GM21786 (cell line): ENCODE results near the gene DPY19L1.
"Not testable (repeated sequence)": the region's sequence is repeated elsewhere in the genome, so short reads cannot be mapped to it uniquely, and the experiment has no call there.

ENCODE experiments used
- ATAC-seq: cut with Tn5 transposase; IDR thresholded peaks from one replicate; pipeline ENCODE4 v1.9.1; 2021; ENCODE audit not compliant: unreplicated experiment

Gene DPY19L1

GRCh38 chr7:35035511-35035961, 1.7 kb downstream of the DPY19L1 start:
- peak; percentile 21 for ATAC-seq

DNA sequence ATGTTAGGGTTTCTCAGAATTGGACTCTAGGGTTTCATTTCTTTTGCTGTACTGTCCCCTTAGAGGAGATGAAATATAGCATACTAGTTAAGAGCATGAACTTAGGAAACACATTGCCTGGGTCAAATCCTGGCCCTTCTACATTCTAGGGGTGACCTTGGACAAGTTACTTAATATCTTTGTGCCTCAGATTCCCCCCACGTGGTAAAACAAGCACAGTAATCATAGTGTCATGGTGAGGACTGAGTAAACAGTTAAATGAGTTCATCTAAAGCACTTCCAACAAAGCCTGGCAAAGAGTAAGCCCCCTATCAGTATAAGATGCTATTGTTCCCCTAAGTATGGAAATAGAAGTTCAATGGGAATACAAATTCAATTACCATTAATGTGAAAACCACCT, 5.1 kb downstream of the DPY19L1 start:
- no peak for ATAC-seq

DNA sequence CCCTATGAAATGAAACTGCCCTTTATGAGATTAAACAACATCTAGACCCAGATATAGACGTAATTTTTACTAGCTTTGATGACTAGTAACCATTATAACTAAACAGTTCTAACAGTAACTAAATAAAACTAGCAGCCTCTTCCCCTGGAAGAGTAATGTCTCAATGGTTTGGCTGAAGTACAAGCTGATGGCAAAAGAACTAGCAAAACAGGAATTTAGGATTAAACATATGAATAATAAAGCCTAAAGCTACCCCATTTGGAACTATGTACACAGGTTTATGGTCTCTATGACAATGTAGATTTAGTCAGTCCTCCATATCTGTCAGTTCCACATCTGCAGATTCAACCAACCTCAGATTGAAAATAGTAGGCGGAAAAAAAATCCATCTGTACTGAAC, 6.4 kb downstream of the DPY19L1 start:
- ATAC-seq: no peak

DNA sequence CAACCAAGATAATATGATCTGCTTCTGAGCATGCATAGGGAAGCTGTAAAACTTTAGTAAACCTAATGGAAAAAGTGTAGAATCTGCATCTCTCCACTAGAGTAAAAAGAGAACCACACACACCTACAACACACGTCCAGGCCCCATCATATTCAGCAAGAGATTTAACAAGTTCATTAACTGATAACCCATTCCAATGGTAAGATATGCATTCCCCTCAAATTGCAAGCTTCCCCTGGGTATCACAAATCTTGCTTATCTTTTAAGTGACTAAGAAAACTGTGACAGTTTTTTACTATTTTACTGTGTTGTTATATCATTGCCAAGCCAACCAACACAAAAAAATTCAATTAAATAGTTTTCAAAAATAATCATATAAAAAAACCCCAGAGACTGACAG, 8.0 kb downstream of the DPY19L1 start:
- no peak for ATAC-seq

DNA sequence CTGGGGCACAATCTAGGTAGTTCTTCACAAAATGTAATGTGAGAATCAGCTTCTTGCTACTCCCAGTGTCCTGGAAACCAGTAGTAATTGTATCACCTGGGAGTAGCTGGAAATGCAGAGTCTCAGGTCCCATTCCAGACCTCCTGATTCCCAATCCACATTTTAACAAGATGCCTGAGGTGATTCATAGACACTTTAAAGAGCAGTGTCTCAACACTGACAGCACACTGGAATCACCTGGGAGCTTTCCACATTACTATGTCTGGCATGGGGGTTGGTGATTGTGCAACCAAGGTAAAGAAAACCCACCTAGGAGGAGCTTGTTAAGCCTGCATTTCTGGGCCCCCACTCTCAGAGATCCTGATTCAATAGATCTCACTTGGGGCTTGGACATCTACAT, 11.1 kb downstream of the DPY19L1 start:
- no peak for ATAC-seq

- ATAC-seq: no peak
Measured at GRCh38 chr7:35025369-35025870, 11.9 kb downstream of the DPY19L1 start.

GRCh38 chr7:35024298-35024697, 13.0 kb downstream of the DPY19L1 start:
- no peak for ATAC-seq

- ATAC-seq: no peak
Measured at GRCh38 chr7:35022725-35023124, 14.6 kb downstream of the DPY19L1 start.

- ATAC-seq: no peak
Measured at GRCh38 chr7:35021445-35021844, 15.8 kb downstream of the DPY19L1 start.

GRCh38 chr7:35019801-35020200, 17.5 kb downstream of the DPY19L1 start:
- ATAC-seq: no peak

DNA sequence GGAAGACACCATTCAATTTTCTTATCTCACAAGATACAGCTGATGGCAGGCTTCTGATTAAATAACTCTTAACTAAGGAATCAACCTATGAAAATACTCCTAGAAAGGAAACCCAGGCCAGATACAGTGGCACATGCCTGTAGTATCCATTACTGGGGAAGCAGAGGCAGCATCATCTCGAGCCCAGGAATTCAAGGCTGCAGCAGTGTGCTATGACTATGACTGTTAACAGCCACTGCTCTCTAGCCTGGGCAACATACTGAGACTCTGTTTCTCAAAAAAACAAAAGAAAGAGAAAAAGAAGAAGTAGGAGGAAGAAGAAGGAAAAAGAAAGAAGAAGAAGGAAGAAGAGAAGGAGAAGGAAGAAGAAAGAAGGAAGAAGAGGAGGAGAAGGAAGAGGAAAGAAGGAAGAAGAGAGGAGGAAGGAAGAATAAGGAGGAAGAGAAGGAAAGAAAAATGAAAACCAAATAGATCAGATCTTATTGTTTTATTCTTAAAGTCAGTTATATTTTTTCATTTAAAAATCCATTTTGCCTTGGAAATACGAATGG, 18.0 kb downstream of the DPY19L1 start:
- ATAC-seq: no peak

- ATAC-seq: no peak
Measured at GRCh38 chr7:35015346-35015859, 21.9 kb downstream of the DPY19L1 start.

GRCh38 chr7:35012160-35012559, 25.1 kb downstream of the DPY19L1 start:
- no peak for ATAC-seq

- ATAC-seq: no peak
Measured at GRCh38 chr7:35011085-35011484, 26.2 kb downstream of the DPY19L1 start.

DNA sequence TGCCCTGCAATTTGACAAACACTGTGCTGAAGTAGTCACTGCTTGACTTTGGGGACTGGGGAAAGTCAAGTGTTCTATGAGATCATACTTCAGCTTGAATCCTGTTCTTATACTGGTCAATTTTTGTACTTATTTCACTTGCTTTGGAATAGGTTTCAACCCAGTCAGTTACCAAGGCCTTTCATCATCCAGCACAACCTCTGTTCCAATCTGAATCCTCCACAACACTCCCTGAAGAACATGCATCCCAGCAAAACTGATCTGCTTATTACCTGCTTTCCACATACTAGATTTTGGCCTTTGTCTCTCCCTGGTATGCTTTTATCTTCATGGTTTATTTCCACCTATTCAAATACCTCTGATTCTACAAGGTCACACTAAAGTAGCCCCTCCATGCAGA, 29.5 kb downstream of the DPY19L1 start:
- no peak for ATAC-seq

DNA sequence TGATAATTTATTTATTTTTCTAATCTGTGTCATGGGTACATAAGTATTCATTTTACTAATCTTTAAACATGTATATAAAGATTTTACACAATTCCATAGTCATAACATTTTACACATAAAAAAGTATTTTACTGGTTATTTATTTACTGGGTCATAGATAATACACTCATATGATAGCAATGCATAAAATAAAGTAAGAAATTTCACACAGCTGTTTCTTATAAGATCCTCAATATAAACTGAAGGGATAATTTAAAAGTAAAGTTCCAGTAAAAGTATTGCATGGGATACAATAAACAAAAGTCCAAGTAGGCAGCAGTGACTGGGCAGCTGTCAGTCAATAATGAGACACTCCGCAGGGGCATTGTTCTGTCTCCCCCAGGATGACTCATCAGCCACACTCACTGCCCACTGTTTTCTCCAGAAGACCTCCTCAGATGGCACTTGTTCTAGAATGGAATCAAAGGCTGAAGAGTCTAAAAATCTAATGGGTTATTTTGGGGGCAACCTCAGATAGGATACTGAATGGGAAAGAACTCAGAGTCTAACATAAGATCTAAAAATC, 32.7 kb downstream of the DPY19L1 start:
- ATAC-seq: no peak

DNA sequence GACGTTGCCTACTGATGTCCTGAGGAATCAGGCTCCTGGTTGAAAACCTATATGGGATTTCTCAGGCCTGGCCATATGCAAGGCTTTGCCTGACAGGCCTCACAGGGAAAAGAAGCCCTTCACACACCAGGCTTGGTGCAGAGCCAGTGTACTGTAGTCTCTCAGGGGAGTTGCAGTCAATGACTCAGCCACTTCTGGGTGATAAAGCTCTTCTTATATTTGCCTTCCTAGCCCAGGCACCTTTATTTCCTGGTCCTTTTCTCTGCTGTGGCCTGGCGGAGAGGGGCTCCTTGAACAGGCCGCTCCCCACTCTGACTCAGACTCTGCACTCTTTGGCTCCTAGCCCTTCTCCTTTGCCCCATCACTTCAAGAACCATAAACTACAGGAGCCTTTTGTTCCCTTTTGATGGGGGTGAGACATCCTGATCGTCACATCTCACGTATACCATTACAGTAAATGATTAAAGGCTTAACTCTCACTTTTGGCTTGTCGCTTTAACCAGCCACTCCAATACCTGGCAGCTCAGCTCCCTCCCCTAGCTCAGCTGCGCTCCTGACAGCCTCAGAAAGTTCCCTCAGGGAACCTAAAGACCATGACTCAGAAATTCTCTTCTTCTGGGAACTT, 33.5 kb downstream of the DPY19L1 start:
- peak; percentile 53 for ATAC-seq

DNA sequence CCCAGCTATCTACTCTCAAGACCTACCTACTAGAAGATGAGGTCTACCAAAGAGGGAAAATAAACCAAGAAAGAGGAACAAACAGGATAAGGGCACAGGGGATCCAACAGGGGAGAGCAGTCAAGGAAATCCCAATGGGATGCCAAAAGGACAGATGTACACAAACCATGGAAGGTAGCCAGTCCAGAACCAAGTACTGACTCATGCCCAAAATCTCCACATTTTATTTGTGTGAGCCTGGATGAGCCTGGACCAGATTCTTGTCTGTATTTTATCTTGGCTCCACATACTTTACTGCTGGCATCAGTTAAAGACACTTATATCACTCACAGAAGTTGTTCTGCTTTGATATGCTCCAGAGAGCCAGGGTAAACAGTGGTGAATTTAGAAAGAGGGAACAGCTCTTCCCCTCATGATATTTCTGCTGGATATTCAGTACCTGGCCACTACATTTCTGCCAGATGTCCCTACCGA, 34.1 kb downstream of the DPY19L1 start:
- peak; percentile 30 for ATAC-seq

DNA sequence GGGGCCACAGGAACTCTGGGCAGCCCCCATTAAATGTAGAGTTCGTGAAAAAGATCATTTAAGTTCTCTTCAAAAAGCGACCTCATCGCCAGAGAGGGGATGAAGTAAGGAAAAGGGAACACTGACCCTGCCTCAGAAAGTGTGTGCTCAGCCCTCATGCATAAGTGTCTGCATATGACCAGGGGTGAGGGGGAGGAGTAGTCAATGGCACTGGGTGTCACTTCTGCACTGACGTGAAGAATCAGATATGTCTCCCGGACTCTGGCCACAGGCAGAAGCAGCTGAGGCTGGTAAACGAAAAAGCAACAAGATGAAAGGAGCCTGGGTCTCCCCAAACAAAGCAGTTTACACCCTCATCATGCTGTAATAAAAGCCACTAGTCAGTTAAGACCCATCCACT, 39.0 kb downstream of the DPY19L1 start:
- ATAC-seq: not testable (repeated sequence)

GRCh38 chr7:34996423-34997090, 40.7 kb downstream of the DPY19L1 start:
- ATAC-seq: peak; percentile 48

GRCh38 chr7:34995757-34996156, 41.5 kb downstream of the DPY19L1 start:
- no peak for ATAC-seq
